Measurements from ENCODE around the gene RHBDL1.

Gene RHBDL1

GRCh38 chr16:675884-676564 is 553 bp downstream of the RHBDL1 start:
- no peak for FAIRE-seq

DNA sequence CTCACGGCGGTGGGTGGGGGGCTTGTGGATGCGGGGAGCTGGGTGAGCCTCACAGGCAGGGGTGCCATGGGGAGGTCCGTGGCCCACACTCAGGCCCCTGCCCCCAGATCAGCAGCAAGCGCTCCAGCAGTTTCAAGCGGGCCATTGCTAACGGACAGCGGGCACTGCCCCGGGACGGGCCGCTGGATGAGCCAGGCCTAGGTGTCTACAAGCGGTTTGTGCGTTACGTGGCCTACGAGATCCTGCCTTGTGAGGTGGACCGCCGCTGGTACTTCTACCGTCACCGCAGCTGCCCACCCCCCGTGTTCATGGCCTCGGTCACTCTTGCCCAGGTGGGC is 1.1 kb downstream of the RHBDL1 start:
- FAIRE-seq = no peak

DNA sequence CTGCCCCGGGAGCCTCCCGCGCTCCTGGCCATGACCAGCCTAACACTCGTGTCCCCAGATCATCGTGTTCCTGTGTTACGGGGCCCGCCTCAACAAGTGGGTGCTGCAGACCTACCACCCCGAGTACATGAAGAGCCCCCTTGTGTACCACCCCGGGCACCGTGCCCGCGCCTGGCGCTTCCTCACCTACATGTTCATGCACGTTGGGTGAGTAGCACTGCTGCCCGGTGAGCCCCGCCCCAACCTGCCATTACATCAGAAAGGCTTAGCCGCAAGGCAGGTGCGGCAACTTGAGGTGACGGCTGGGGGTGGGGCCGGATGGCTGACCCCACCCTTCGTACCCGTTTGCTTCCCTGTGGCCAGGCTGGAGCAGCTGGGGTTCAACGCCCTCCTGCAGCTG is 1.4 kb downstream of the RHBDL1 start:
- FAIRE-seq = no peak

- no peak for FAIRE-seq
Measured at GRCh38 chr16:677316-678190, 2.1 kb downstream of the RHBDL1 start.

DNA sequence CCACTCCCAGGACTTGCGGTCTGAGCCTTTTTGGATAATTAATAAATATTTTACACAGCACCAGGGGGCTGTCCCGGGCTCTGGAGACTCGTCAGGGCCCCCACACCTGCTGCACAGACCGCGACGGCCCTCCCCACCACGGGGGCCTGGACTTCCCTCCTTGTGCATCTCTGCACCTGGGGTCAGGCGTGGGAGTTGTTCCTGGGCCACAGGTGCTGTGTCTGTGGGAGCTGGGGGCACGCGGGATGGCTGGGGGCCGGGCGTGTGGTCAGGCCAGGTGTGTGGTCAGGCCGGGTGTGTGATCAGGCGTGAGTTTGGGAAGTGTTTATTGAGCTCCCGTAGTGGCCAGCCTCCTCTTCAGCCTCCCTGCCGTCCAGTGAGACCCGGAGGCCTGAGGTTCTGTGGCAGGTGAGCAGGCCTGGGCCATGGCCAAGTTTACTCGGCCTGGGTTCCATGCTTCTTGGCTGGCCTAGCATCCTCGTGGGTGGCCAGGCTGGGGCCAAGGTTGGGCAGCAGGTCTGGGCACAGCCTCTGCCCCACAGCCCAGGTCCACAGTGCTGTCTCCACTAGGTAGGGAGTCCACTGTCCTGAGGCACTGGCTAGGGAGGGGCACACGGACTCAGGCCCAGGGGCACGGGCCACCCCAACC is 2.9 kb downstream of the RHBDL1 start:
- FAIRE-seq = no peak

GRCh38 chr16:678858-679813 is 3.7 kb downstream of the RHBDL1 start:
- no peak for FAIRE-seq

DNA sequence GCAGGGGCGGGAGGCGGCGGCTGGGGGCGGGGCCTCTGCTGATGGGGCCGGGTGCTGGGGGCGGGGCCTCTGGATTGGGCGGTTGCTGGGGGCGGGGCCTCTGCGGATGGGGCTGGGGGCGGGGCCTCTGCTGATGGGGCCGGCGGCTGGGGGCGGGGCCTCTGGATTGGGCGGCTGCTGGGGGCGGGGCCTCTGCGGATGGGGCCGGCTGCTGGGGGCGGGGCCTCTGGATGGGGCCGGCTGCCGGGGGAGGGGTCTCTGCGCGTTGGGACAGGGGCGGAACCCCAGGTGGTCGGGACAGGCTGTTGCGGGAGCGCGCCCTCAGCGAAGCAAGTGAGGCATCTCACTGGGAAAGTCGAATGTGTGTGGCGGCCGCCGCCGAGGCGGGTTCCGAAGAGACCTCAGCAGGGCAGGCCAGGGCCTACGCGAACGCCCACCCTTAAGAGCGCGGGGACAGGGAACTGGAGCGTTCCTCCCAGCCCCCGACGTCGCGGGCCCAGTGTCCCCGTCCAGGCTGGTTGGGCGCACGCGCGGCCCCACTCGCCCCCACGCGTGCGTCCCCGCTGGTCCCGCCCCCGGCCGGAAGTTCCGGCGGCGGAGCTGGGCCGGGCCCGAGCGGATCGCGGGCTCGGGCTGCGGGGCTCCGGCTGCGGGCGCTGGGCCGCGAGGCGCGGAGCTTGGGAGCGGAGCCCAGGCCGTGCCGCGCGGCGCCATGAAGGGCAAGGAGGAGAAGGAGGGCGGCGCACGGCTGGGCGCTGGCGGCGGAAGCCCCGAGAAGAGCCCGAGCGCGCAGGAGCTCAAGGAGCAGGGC is 4.5 kb downstream of the RHBDL1 start, which contains the start of gene STUB1:
TSS of gene STUB1 (plus strand) at position 597 of the 811 bp plus-strand sequence. CDS start at position 713, 116 bp downstream.
- no peak for FAIRE-seq

DNA sequence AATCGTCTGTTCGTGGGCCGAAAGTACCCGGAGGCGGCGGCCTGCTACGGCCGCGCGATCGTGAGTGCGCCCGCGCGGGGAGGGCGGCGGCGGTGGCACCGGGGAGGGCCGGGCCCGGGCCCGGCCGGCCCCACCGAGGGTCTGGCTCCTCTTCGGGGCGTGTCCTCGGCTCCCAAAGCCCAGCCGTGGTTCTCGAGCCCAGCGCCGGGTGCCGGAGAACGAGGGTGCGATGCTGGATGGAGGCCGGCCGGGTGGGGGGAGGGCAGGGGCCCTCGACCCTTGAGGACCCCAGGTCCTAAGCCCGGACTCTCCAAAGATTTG is 5.1 kb downstream of the RHBDL1 start:
- no peak for FAIRE-seq

GRCh38 chr16:680967-681745 is 5.7 kb downstream of the RHBDL1 start:
- no peak for FAIRE-seq

GRCh38 chr16:681746-682427 is 6.4 kb downstream of the RHBDL1 start:
- no peak for FAIRE-seq

- FAIRE-seq = no peak
Measured at GRCh38 chr16:682493-683395, 7.3 kb downstream of the RHBDL1 start.

GRCh38 chr16:683396-684070 is 8.1 kb downstream of the RHBDL1 start:
- no peak for FAIRE-seq

- FAIRE-seq = no peak
Measured at GRCh38 chr16:684071-684794, 8.8 kb downstream of the RHBDL1 start, which contains the start of gene JMJD8. Gene JMJD8, minus strand, starts transcription at chr16:684334. Its CDS starts 15 bp downstream, at chr16:684319.

- no peak for FAIRE-seq
Measured at GRCh38 chr16:684961-685696, 9.7 kb downstream of the RHBDL1 start.

DNA sequence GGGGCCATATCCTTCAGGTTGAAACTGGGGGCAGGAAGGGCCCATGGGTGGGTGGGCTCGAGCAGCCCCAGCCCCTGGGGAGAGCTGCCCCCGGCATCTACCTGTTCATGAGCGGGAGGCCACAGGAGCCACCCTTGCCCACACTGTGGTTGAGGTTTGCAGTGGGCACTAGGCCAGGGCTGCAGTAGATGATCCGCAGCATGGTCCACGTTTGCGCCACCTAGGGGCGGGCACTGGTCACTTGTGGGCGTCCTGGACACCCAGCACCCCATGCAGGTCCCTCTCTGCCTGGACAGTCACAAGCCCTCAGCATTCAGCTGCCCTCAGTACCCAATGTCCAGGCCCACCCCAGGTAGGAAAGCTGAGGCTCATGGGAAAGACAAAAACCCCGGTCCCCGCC is 10.5 kb downstream of the RHBDL1 start:
- no peak for FAIRE-seq

GRCh38 chr16:686459-687260 is 11.2 kb downstream of the RHBDL1 start:
- no peak for FAIRE-seq

All from TTC549 (cell line).